Measurements from ENCODE around the gene TNS3. TPM values are rescaled to one million over a fixed set of nuclear protein-coding genes. Genes with fewer than 3 reads are reported as not detected.
A peak's percentile ranks its signal among the peaks of the same experiment; 100 is the strongest.

The TNS3 gene
- total RNA-seq, 1 donor from 2014 or later = 168 TPM

- no peak overlapping the region for H3K4me3 ChIP-seq
- no peak for DNase-seq
Observed at GRCh38 chr7:47507522-47507921, 74.4 kb downstream of the TNS3 start.

GRCh38 chr7:47506382-47507339, 75.2 kb downstream of the TNS3 start:
- peaks cover 34% of the 10 kb centered on the region for H3K4me1 ChIP-seq
- H3K36me3 ChIP-seq = no peaks in the 10 kb centered on the region
- H3K27me3 ChIP-seq = no peaks in the 10 kb centered on the region
- no peak for TF ChIP-seq CTCF (IDR thresholded peaks at IDR 0.05)
- peak; percentile 20 for ATAC-seq
- intact Hi-C loops (cut with DNase I) = no loop called here
- no peaks in the 10 kb centered on the region for H3K9me3 ChIP-seq
- no peak overlapping the region for H3K4me3 ChIP-seq
- peak overlapping the region; percentile 1 for H3K27ac ChIP-seq
- no peak for DNase-seq

More at GRCh38 chr7:47507522-47507921, 74.4 kb downstream of the TNS3 start:
- no peaks in the 10 kb centered on the region for H3K36me3 ChIP-seq
- H3K27ac ChIP-seq = no peak overlapping the region
- no peaks in the 10 kb centered on the region for H3K27me3 ChIP-seq
- H3K4me1 ChIP-seq = peaks cover 37% of the 10 kb centered on the region
- ATAC-seq = no peak
- H3K9me3 ChIP-seq = no peaks in the 10 kb centered on the region
- intact Hi-C loops (cut with DNase I) = no loop called here
- no peak for TF ChIP-seq CTCF (IDR thresholded peaks at IDR 0.05)

GRCh38 chr7:47505312-47506007, 76.5 kb downstream of the TNS3 start:
- Histone ChIP-seq H3K36me3 (no peaks in the 10 kb centered on the region), H3K27ac (no peak overlapping the region), H3K4me1 (peaks cover 37% of the 10 kb centered on the region), H3K4me3 (no peak overlapping the region), H3K27me3 (no peaks in the 10 kb centered on the region), H3K9me3 (no peaks in the 10 kb centered on the region)
- DNase-seq (peak; percentile 64), ATAC-seq (peak; percentile 35)
- intact Hi-C loops (cut with DNase I) = no loop called here
- TF ChIP-seq CTCF (IDR thresholded peaks at IDR 0.05) = no peak

GRCh38 chr7:47504551-47505311, 77.2 kb downstream of the TNS3 start:
- H3K4me1 ChIP-seq = peaks cover 43% of the 10 kb centered on the region
- H3K4me3 ChIP-seq = no peak overlapping the region
- no peaks in the 10 kb centered on the region for H3K9me3 ChIP-seq
- H3K27ac ChIP-seq = peak overlapping the region; percentile 49
- DNase-seq = no peak
- TF ChIP-seq CTCF (IDR thresholded peaks at IDR 0.05) = no peak
- ATAC-seq = no peak
- intact Hi-C loops (cut with DNase I) = no loop called here
- H3K36me3 ChIP-seq = no peaks in the 10 kb centered on the region
- no peaks in the 10 kb centered on the region for H3K27me3 ChIP-seq

GRCh38 chr7:47503281-47503680, 78.6 kb downstream of the TNS3 start:
- no peak for TF ChIP-seq CTCF (IDR thresholded peaks at IDR 0.05)
- peaks cover 43% of the 10 kb centered on the region for H3K4me1 ChIP-seq
- no peak overlapping the region for H3K4me3 ChIP-seq
- H3K27ac ChIP-seq = peak overlapping the region; percentile 49
- DNase-seq = no peak
- peak; percentile 42 for ATAC-seq
- no peaks in the 10 kb centered on the region for H3K27me3 ChIP-seq
- H3K36me3 ChIP-seq = no peaks in the 10 kb centered on the region
- H3K9me3 ChIP-seq = no peaks in the 10 kb centered on the region
- intact Hi-C loops (cut with DNase I) = no loop called here
